Mesothelial cell of epicardium (in vitro differentiated cells): Measurements from ENCODE around the gene GADD45A. TPM values are rescaled to one million over a fixed set of nuclear protein-coding genes. Genes with fewer than 3 reads are reported as not detected.

ENCODE experiments used
- DNase-seq, 2 experiments: peaks; one replicate each; pipeline ENCODE4 v3.0.0; 2021; ENCODE audit warnings: low spot score in 2 of 2; ENCODE audit not compliant: unreplicated experiment in 2 of 2
- H3K27ac Mint-ChIP-seq: 2 replicates; pipeline ENCODE4 v1.8.0; 2021; ENCODE audit warnings: mixed read lengths
- H3K27me3 Mint-ChIP-seq: 2 replicates; pipeline ENCODE4 v1.8.0; 2021; ENCODE audit warnings: low read depth, mixed read lengths
- H3K36me3 Mint-ChIP-seq: 2 replicates; pipeline ENCODE4 v1.8.0; 2021; ENCODE audit warnings: mixed read lengths
- H3K4me1 Mint-ChIP-seq: 2 replicates; pipeline ENCODE4 v1.8.0; 2021; ENCODE audit warnings: mixed read lengths
- H3K4me3 Mint-ChIP-seq: 2 replicates; pipeline ENCODE4 v1.8.0; 2021; ENCODE audit warnings: mild to moderate bottlenecking, moderate library complexity, mixed read lengths
- H3K9me3 Mint-ChIP-seq: 2 replicates; pipeline ENCODE4 v1.8.0; 2021; ENCODE audit warnings: mixed read lengths
- CTCF ChIP-seq: fragments of 200-600 bp; sonication (generic); IDR thresholded peaks from one replicate; pipeline ENCODE4 v1.5.0; 2021; ENCODE audit warnings: antibody characterized with exemption; ENCODE audit not compliant: unreplicated experiment
- total RNA-seq: library from RNA; stranded (reverse); gene quantifications from 3 replicates; pipeline ENCODE4 v1.2.1, GENCODE V29; 2021

GADD45A gene
- total RNA-seq, 1 donor from 2014 or later: 80.2 TPM

DNA sequence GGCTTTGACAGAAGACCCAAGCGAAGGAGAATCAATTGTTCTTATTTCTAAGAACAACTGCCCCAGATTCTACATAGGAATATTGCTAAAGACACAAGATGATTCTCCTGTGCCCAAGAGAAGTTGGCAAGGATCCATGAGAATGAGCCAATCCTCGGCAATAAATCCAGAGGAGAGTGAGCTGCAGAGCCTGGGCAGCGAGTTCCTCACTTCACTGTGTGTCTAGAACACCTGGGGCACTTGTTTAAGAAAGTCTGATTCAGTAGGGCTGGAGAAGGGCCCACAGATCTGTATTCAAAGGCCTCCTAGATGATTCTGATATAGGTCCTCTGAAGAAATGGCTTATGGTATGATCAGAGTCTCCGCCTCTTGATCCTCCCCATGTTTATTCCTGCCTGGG lies 31.8 kb downstream of the GADD45A start:
- TF ChIP-seq CTCF: no peak
- Mint-ChIP-seq H3K4me3 (no peak overlapping the region), H3K9me3 (no peaks in the 10 kb centered on the region), H3K27ac (peak overlapping the region; percentile 27), H3K27me3 (no peaks in the 10 kb centered on the region), H3K36me3 (no peaks in the 10 kb centered on the region), H3K4me1 (peaks cover 33% of the 10 kb centered on the region)
- DNase-seq: no peak

DNA sequence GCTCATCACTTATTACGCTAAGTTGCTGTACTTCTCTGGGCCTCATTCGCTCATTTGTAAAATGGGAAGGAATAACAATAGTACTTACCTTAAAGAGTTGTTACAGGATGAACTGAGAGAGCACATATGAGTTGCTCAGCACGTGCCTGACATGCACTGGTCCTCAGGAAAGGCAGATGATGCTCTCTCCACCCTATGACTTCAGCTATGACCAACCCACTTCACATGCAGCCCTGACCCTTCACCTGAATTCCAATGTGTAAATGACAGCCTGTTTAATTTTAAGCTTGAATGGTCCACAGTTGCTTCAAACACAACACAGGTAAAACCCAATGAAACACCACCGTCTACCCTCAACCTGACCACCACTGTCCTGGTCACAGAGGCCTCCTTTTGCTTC lies 32.9 kb downstream of the GADD45A start:
- peaks cover 31% of the 10 kb centered on the region for H3K4me1 Mint-ChIP-seq
- no peak overlapping the region for H3K4me3 Mint-ChIP-seq
- no peaks in the 10 kb centered on the region for H3K27me3 Mint-ChIP-seq
- H3K36me3 Mint-ChIP-seq: no peaks in the 10 kb centered on the region
- H3K27ac Mint-ChIP-seq: no peak overlapping the region
- TF ChIP-seq CTCF: no peak
- no peaks in the 10 kb centered on the region for H3K9me3 Mint-ChIP-seq
- no peak for DNase-seq

- TF ChIP-seq CTCF: no peak
- Mint-ChIP-seq H3K4me3 (no peak overlapping the region), H3K4me1 (peaks cover 15% of the 10 kb centered on the region), H3K9me3 (no peaks in the 10 kb centered on the region), H3K36me3 (no peaks in the 10 kb centered on the region), H3K27me3 (no peaks in the 10 kb centered on the region), H3K27ac (no peak overlapping the region)
- DNase-seq: no peak
These were observed 34.6 kb downstream of the GADD45A start for GRCh38 chr1:67719329-67720196.

DNA sequence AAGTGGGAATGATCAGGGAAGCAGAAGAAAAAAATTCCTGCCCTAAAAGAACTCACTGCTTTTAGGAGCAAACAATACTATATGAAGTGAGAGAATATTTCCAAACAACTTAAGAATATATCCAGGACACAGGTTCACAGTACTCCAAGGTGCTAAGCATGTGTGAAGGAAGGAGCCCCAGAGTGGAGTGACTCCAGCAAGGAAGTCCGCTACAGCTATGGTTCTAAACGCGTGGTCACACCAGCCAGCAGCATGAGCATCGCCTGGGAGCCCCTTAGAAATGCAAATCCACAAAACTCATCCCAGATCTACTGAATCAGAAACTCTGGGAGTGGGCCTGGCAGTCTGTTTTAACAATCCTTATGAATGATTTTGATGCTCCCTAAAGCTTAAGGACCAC lies 36.1 kb downstream of the GADD45A start:
- Mint-ChIP-seq H3K9me3 (no peaks in the 10 kb centered on the region), H3K36me3 (no peaks in the 10 kb centered on the region), H3K27me3 (no peaks in the 10 kb centered on the region), H3K4me1 (peaks cover 12% of the 10 kb centered on the region), H3K27ac (no peak overlapping the region), H3K4me3 (no peak overlapping the region)
- DNase-seq: no peak
- no peak for TF ChIP-seq CTCF

- DNase-seq: no peak
- no peak overlapping the region for H3K27ac Mint-ChIP-seq
- H3K36me3 Mint-ChIP-seq: no peaks in the 10 kb centered on the region
- no peak for TF ChIP-seq CTCF
- no peaks in the 10 kb centered on the region for H3K27me3 Mint-ChIP-seq
- H3K4me1 Mint-ChIP-seq: peaks cover 7% of the 10 kb centered on the region
- H3K4me3 Mint-ChIP-seq: no peak overlapping the region
- H3K9me3 Mint-ChIP-seq: no peaks in the 10 kb centered on the region
These were observed 36.8 kb downstream of the GADD45A start for GRCh38 chr1:67721650-67722291.
